Upper lobe of left lung (tissue), 4 donors: ENCODE results near the gene TMTC1.

ENCODE experiments used
- CTCF ChIP-seq, 6 experiments: fragments of 450-650 bp in 4 of 6; fragments of 200-600 bp in 2 of 6; sonication (generic) in 2 of 6; IDR thresholded peaks; one replicate each; pipeline ENCODE4 v1.5.1; 2016 to 2019; ENCODE audit warnings: antibody characterized with exemption in 6 of 6
- POLR2AphosphoS5 ChIP-seq, 2 donors: sonication (generic); formaldehyde crosslinking; IDR thresholded peaks; one replicate each; pipeline ENCODE4 v1.5.1; 2017; ENCODE audit warnings: antibody characterized with exemption in 2 of 2

DNA sequence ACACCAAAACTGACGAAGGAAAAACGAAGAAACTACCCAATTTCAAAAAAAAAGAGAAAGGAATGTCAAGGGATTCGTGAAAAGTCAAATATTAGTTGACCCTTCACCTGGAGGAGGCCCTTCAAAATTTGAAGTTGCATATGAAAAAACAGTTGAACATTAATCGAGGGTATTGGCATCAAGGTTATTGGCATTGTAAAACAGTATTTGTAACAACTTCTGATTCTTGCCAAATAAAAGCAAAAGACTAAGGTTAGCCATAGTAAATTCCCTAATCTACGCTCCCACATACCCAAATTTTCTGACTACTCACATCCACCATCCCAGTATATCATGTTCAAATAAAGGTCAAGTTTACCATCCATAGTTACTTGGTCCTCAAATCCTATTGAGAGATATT, 118.6 kb downstream of the TMTC1 start:
- TF ChIP-seq POLR2AphosphoS5 (IDR thresholded peaks at IDR 0.05) (no peak), CTCF (IDR thresholded peaks at IDR 0.05) (no peak)
